Trophoblast cell (in vitro differentiated cells and primary cell): Measurements from ENCODE around the gene C6orf58. TPM values are rescaled to one million over a fixed set of nuclear protein-coding genes. Genes with fewer than 3 reads are reported as not detected.

Experiments
- DNase-seq, 2 donors: peaks; one replicate each; pipeline ENCODE4 v3.0.0-alpha.2; 2016
- H2AFZ ChIP-seq: 2 replicates; pipeline ENCODE4 v1.6.1; 2013; ENCODE audit warnings: low read length, moderate library complexity, mild to moderate bottlenecking; ENCODE audit not compliant: insufficient read depth, poor library complexity
- H2AK5ac ChIP-seq: 2 replicates; pipeline ENCODE4 v1.6.1; 2013; ENCODE audit warnings: mild to moderate bottlenecking, low read length
- H2BK120ac ChIP-seq: 2 replicates; pipeline ENCODE4 v1.6.1; 2013; ENCODE audit warnings: low read length, mild to moderate bottlenecking, moderate library complexity; ENCODE audit not compliant: insufficient read depth, poor library complexity
- H2BK12ac ChIP-seq: 2 replicates; pipeline ENCODE4 v1.6.1; 2013; ENCODE audit warnings: mild to moderate bottlenecking, low read length, moderate library complexity
- H2BK5ac ChIP-seq: 2 replicates; pipeline ENCODE4 v1.6.1; 2013; ENCODE audit warnings: low read length, low read depth, moderate library complexity, mild to moderate bottlenecking; ENCODE audit not compliant: poor library complexity
- H3K14ac ChIP-seq: 2 replicates; pipeline ENCODE4 v1.6.1; 2013; ENCODE audit warnings: mild to moderate bottlenecking, low read length
- H3K18ac ChIP-seq: 2 replicates; pipeline ENCODE4 v1.6.1; 2013; ENCODE audit warnings: mild to moderate bottlenecking, low read length
- H3K23ac ChIP-seq: 2 replicates; pipeline ENCODE4 v1.6.1; 2013; ENCODE audit warnings: low read length
- H3K27ac ChIP-seq: 2 replicates; pipeline ENCODE4 v1.5.1; 2013; ENCODE audit warnings: low read depth, mild to moderate bottlenecking, inconsistent platforms, low read length, moderate library complexity
- H3K27me3 ChIP-seq: 2 replicates; pipeline ENCODE4 v1.6.1; 2013; ENCODE audit warnings: inconsistent platforms, mild to moderate bottlenecking, low read length, moderate library complexity; ENCODE audit not compliant: insufficient read depth
- H3K36me3 ChIP-seq, 2 experiments: 1 replicate in 1 of 2; 2 replicates in 1 of 2; pipeline ENCODE4 v1.6.1; 2013; ENCODE audit warnings: low read length in 2 of 2, mild to moderate bottlenecking in 2 of 2, moderate library complexity in 1 of 2; ENCODE audit not compliant: insufficient read depth in 2 of 2, control insufficient read depth in 1 of 2
- H3K4ac ChIP-seq: 2 replicates; pipeline ENCODE4 v1.6.1; 2013; ENCODE audit warnings: low read depth, mild to moderate bottlenecking, low read length, moderate library complexity
- H3K4me1 ChIP-seq, 2 experiments: 1 replicate in 1 of 2; 2 replicates in 1 of 2; pipeline ENCODE4 v1.6.1; 2013; ENCODE audit warnings: low read length in 2 of 2, mild to moderate bottlenecking in 2 of 2, moderate library complexity in 1 of 2; ENCODE audit not compliant: insufficient read depth in 2 of 2, control insufficient read depth in 1 of 2
- H3K4me2 ChIP-seq: 2 replicates; pipeline ENCODE4 v1.6.1; 2013; ENCODE audit warnings: inconsistent platforms, mild to moderate bottlenecking, low read length, moderate library complexity
- H3K4me3 ChIP-seq: 2 replicates; pipeline ENCODE4 v1.5.1; 2013; ENCODE audit warnings: mild to moderate bottlenecking, low read depth, low read length, inconsistent platforms
- H3K79me1 ChIP-seq: one replicate; pipeline ENCODE4 v1.6.1; 2013; ENCODE audit warnings: low read length
- H3K79me2 ChIP-seq: 2 replicates; pipeline ENCODE4 v1.6.1; 2013; ENCODE audit warnings: low read length, mild to moderate bottlenecking; ENCODE audit not compliant: control insufficient read depth, insufficient read depth, poor library complexity
- H3K9ac ChIP-seq: 2 replicates; pipeline ENCODE4 v1.6.1; 2013; ENCODE audit warnings: mild to moderate bottlenecking, low read length
- H3K9me3 ChIP-seq: 2 replicates; pipeline ENCODE4 v1.6.1; 2013; ENCODE audit warnings: low read depth, mild to moderate bottlenecking, control low read depth, inconsistent platforms, low read length; ENCODE audit not compliant: insufficient read depth
- H4K12ac ChIP-seq: 2 replicates; pipeline ENCODE4 v1.6.1; 2013; ENCODE audit warnings: low read depth, mild to moderate bottlenecking, low read length, moderate library complexity
- H4K8ac ChIP-seq: 2 replicates; pipeline ENCODE4 v1.6.1; 2013; ENCODE audit warnings: low read depth, mild to moderate bottlenecking, low read length, moderate library complexity
- H4K91ac ChIP-seq: one replicate; pipeline ENCODE4 v1.6.1; 2013; ENCODE audit warnings: low read depth, mild to moderate bottlenecking, low read length, moderate library complexity
- WGBS: extraction: QIAGEN DNeasy Blood & Tissue Kit; methylation state at CpG from one replicate; pipeline ENCODE4 v1.1.7; 2013; ENCODE audit warnings: missing lambda C conversion rate; ENCODE audit not compliant: insufficient read length, insufficient coverage; ENCODE audit errors: extremely low coverage; 5-methylcytosine and 5-hydroxymethylcytosine counted together
- polyA plus RNA-seq: library from polyadenylated mRNA; stranded (reverse); fragments of 200-250 nt; gene quantifications from 2 replicates; pipeline ENCODE4 v1.2.3, GENCODE V29; 2013

C6orf58 gene
- polyA plus RNA-seq: 0.05 TPM in 1 of 2 replicates, not detected in the other

- H2BK12ac ChIP-seq: no peak within 1 kb of the TSS
- no peak within 1 kb of the TSS for H2AK5ac ChIP-seq
- no peak for DNase-seq
- H3K27ac ChIP-seq: no peak within 1 kb of the TSS
- H3K4ac ChIP-seq: no peak within 1 kb of the TSS
- no peaks in the 10 kb centered on the region for H3K79me2 ChIP-seq
- WGBS: no CpG with 5 or more reads among the region's 3 CpGs
- no peak within 1 kb of the TSS for H4K91ac ChIP-seq
- no peak within 1 kb of the TSS for H3K14ac ChIP-seq
- H4K12ac ChIP-seq: no peak within 1 kb of the TSS
- no peak within 1 kb of the TSS for H2AFZ ChIP-seq
- no peak within 1 kb of the TSS for H3K23ac ChIP-seq
- no peak within 1 kb of the TSS for H2BK120ac ChIP-seq
- no peak within 1 kb of the TSS for H2BK5ac ChIP-seq
- H3K18ac ChIP-seq: no peak within 1 kb of the TSS
- no peaks in the 10 kb centered on the region for H3K9me3 ChIP-seq
- no peak within 1 kb of the TSS for H4K8ac ChIP-seq
- no peaks in the 10 kb centered on the region for H3K36me3 ChIP-seq
- no peak within 1 kb of the TSS for H3K4me3 ChIP-seq
- no peaks in the 10 kb centered on the region for H3K79me1 ChIP-seq
- H3K9ac ChIP-seq: no peak within 1 kb of the TSS
- H3K27me3 ChIP-seq: no peaks in the 10 kb centered on the region
- H3K4me2 ChIP-seq: no peak within 1 kb of the TSS
- H3K4me1 ChIP-seq: no peaks in the 10 kb centered on the region
Observed at GRCh38 chr6:127576874-127577273, at the start of gene C6orf58. Gene C6orf58, plus strand, starts transcription at chr6:127577174. Its CDS starts 12 bp downstream, at chr6:127577186.

GRCh38 chr6:127533011-127533410 lies 44.0 kb upstream of the C6orf58 start:
- Histone ChIP-seq H3K4me2 (no peak overlapping the region), H3K4me3 (no peak overlapping the region), H3K4me1 (no peaks in the 10 kb centered on the region), H3K23ac (no peak overlapping the region), H3K79me1 (no peaks in the 10 kb centered on the region), H2BK12ac (no peak overlapping the region), H4K8ac (no peak overlapping the region), H3K27me3 (no peaks in the 10 kb centered on the region), H3K79me2 (no peaks in the 10 kb centered on the region), H4K91ac (no peak overlapping the region), H2BK5ac (no peak overlapping the region), H3K27ac (no peak overlapping the region), H3K36me3 (no peaks in the 10 kb centered on the region), H2BK120ac (no peak overlapping the region), H3K4ac (no peak overlapping the region), H3K9ac (no peak overlapping the region), H3K18ac (no peak overlapping the region), H2AFZ (no peak overlapping the region), H4K12ac (no peak overlapping the region), H2AK5ac (no peak overlapping the region), H3K9me3 (no peaks in the 10 kb centered on the region), H3K14ac (no peak overlapping the region)
- DNase-seq: no peak
- WGBS: no CpG with 5 or more reads among the region's 1 CpG

- H2AK5ac ChIP-seq: no peak overlapping the region
- WGBS: no CpG with 5 or more reads among the region's 3 CpGs
- no peak overlapping the region for H2BK5ac ChIP-seq
- H4K12ac ChIP-seq: no peak overlapping the region
- no peaks in the 10 kb centered on the region for H3K4me1 ChIP-seq
- H3K4me2 ChIP-seq: no peak overlapping the region
- H3K4ac ChIP-seq: no peak overlapping the region
- no peak overlapping the region for H4K8ac ChIP-seq
- H2BK12ac ChIP-seq: no peak overlapping the region
- H3K36me3 ChIP-seq: no peaks in the 10 kb centered on the region
- H3K9ac ChIP-seq: no peak overlapping the region
- no peaks in the 10 kb centered on the region for H3K79me1 ChIP-seq
- no peak for DNase-seq
- no peak overlapping the region for H3K27ac ChIP-seq
- no peak overlapping the region for H4K91ac ChIP-seq
- no peaks in the 10 kb centered on the region for H3K9me3 ChIP-seq
- no peak overlapping the region for H2BK120ac ChIP-seq
- no peaks in the 10 kb centered on the region for H3K79me2 ChIP-seq
- no peak overlapping the region for H2AFZ ChIP-seq
- no peak overlapping the region for H3K14ac ChIP-seq
- no peak overlapping the region for H3K18ac ChIP-seq
- H3K27me3 ChIP-seq: no peaks in the 10 kb centered on the region
- H3K4me3 ChIP-seq: no peak overlapping the region
- H3K23ac ChIP-seq: no peak overlapping the region
Observed at GRCh38 chr6:127533736-127534135, 43.2 kb upstream of the C6orf58 start.

GRCh38 chr6:127538750-127539264 lies 38.2 kb upstream of the C6orf58 start:
- Histone ChIP-seq H3K9me3 (no peaks in the 10 kb centered on the region), H3K27ac (no peak overlapping the region), H3K79me2 (no peaks in the 10 kb centered on the region), H3K79me1 (no peaks in the 10 kb centered on the region), H4K8ac (no peak overlapping the region), H4K91ac (no peak overlapping the region), H2AK5ac (no peak overlapping the region), H3K4me2 (no peak overlapping the region), H3K9ac (no peak overlapping the region), H3K23ac (no peak overlapping the region), H3K27me3 (no peaks in the 10 kb centered on the region), H3K18ac (no peak overlapping the region), H2BK120ac (no peak overlapping the region), H2AFZ (no peak overlapping the region), H3K4ac (no peak overlapping the region), H3K14ac (no peak overlapping the region), H2BK5ac (no peak overlapping the region), H3K4me1 (no peaks in the 10 kb centered on the region), H2BK12ac (no peak overlapping the region), H4K12ac (no peak overlapping the region), H3K4me3 (no peak overlapping the region), H3K36me3 (no peaks in the 10 kb centered on the region)
- no peak for DNase-seq
- no CpG with 5 or more reads among the region's 2 CpGs for WGBS
